Smooth muscle cell (in vitro differentiated cells): Measurements from ENCODE around the gene EFEMP2. TPM values are rescaled to one million over a fixed set of nuclear protein-coding genes. Genes with fewer than 3 reads are reported as not detected.
A peak's percentile ranks its signal among the peaks of the same experiment; 100 is the strongest.

Experiments
- DNase-seq: peaks from one replicate; lab custom pipeline; 2025; ENCODE audit not compliant: unreplicated experiment; lab: John Stamatoyannopoulos, UW
- H2AFZ ChIP-seq: fragments of 200-600 bp; sonication (generic); 2 replicates; pipeline ENCODE4 v1.6.0; 2016; ENCODE audit warnings: antibody characterized with exemption, low read depth, mild to moderate bottlenecking
- H3F3A ChIP-seq: fragments of 200-600 bp; sonication (generic); 2 replicates; pipeline ENCODE4 v1.6.0; 2017; ENCODE audit warnings: antibody characterized with exemption, low read depth
- H3K27ac ChIP-seq: fragments of 200-600 bp; sonication (generic); 2 replicates; pipeline ENCODE4 v1.5.1; 2016; ENCODE audit warnings: low read depth, mild to moderate bottlenecking
- H3K27me3 ChIP-seq: fragments of 200-600 bp; sonication (generic); 2 replicates; pipeline ENCODE4 v1.6.1; 2016; ENCODE audit warnings: low read depth, mild to moderate bottlenecking
- H3K36me3 ChIP-seq: fragments of 200-600 bp; sonication (generic); 2 replicates; pipeline ENCODE4 v1.5.1; 2016; ENCODE audit warnings: low read depth
- H3K4me1 ChIP-seq: fragments of 200-600 bp; sonication (generic); 2 replicates; pipeline ENCODE4 v1.5.1; 2016; ENCODE audit warnings: low read depth
- H3K4me2 ChIP-seq: fragments of 200-600 bp; sonication (generic); 2 replicates; pipeline ENCODE4 v1.6.0; 2016; ENCODE audit warnings: mild to moderate bottlenecking
- H3K4me3 ChIP-seq: fragments of 200-600 bp; sonication (generic); 2 replicates; pipeline ENCODE4 v1.5.1; 2016; ENCODE audit warnings: mild to moderate bottlenecking
- H3K79me2 ChIP-seq: fragments of 200-600 bp; sonication (generic); 2 replicates; pipeline ENCODE4 v1.6.0; 2016; ENCODE audit warnings: low read depth, mild to moderate bottlenecking
- H3K9ac ChIP-seq: fragments of 200-600 bp; sonication (generic); 2 replicates; pipeline ENCODE4 v1.6.0; 2016; ENCODE audit warnings: low read depth
- H3K9me3 ChIP-seq: fragments of 200-600 bp; sonication (generic); replicated peaks from 2 replicates; pipeline ENCODE4 v1.5.1; 2016; ENCODE audit warnings: low read depth
- H4K20me1 ChIP-seq: fragments of 200-600 bp; sonication (generic); 2 replicates; pipeline ENCODE4 v1.6.0; 2016; ENCODE audit warnings: low read depth
- CTCF ChIP-seq: fragments of 200-600 bp; sonication (generic); IDR thresholded peaks from 2 replicates; pipeline ENCODE4 v1.5.1; 2017; ENCODE audit warnings: borderline replicate concordance, mild to moderate bottlenecking, antibody characterized with exemption; ENCODE audit not compliant: insufficient read depth, poor library complexity, severe bottlenecking
- WGBS: methylation state at CpG from one replicate; pipeline ENCODE4 v1.1.7; 2016; ENCODE audit warnings: low lambda C conversion rate; 5-methylcytosine and 5-hydroxymethylcytosine counted together
- polyA plus RNA-seq: library from polyadenylated mRNA; unstranded; fragments of >200 nt; fragmentation: Nextera tagmentation; extraction: Ambion mirVana; gene quantifications from 2 replicates; pipeline ENCODE4 v1.2.1, GENCODE V29; 2016
- total RNA-seq: library from RNA; depleted of rRNA; stranded (reverse); fragments of >200 nt; gene quantifications from 2 replicates; pipeline ENCODE4 v1.2.3, GENCODE V29; 2014

Gene EFEMP2
- total and polyA plus RNA-seq, 2 experiments from 2014 or later = 99.7 to 362 TPM

- Histone ChIP-seq H3K79me2 (peaks cover 9% of the 10 kb centered on the region), H4K20me1 (peaks cover 5% of the 10 kb centered on the region), H3K27me3 (no peaks in the 10 kb centered on the region), H3K4me3 (no peak overlapping the region), H2AFZ (no peak overlapping the region), H3K4me2 (peak overlapping the region; percentile 62), H3K36me3 (no peaks in the 10 kb centered on the region), H3K9ac (peak overlapping the region; percentile 56), H3F3A (peaks cover 26% of the 10 kb centered on the region), H3K4me1 (peaks cover 25% of the 10 kb centered on the region), H3K9me3 (no peaks in the 10 kb centered on the region), H3K27ac (peak overlapping the region; percentile 82)
- DNase-seq = no peak
- WGBS = 80% methylated on average over 8 of the region's 8 CpGs
- TF ChIP-seq CTCF = no peak
Observed at GRCh38 chr11:65903715-65904114, 31.1 kb upstream of the EFEMP2 start.

- TF ChIP-seq CTCF = no peak
- 3% methylated on average over 5 of the region's 5 CpGs for WGBS
- peak; percentile 33 for DNase-seq
- Histone ChIP-seq H3K4me1 (peaks cover 25% of the 10 kb centered on the region), H3F3A (peaks cover 26% of the 10 kb centered on the region), H4K20me1 (peaks cover 11% of the 10 kb centered on the region), H3K36me3 (no peaks in the 10 kb centered on the region), H3K9me3 (no peaks in the 10 kb centered on the region), H3K9ac (peak overlapping the region; percentile 72), H3K79me2 (peaks cover 15% of the 10 kb centered on the region), H3K4me2 (peak overlapping the region; percentile 62), H2AFZ (no peak overlapping the region), H3K27me3 (no peaks in the 10 kb centered on the region), H3K27ac (peak overlapping the region; percentile 82), H3K4me3 (no peak overlapping the region)
Observed at GRCh38 chr11:65903068-65903481, 30.5 kb upstream of the EFEMP2 start.

DNA sequence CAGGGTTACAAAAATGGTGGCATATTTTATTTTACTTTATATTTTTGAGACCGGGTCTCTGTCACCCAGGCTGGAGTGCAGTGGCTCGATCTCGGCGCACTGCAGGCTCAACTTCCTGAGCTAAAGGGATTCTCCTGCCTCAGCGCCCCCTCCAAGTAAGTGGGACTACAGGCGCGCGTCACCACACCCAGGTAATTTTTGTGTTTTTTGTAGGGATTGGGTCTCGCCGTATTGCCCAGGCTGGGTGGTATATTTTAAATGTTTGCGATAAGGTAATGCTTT is 28.2 kb upstream of the EFEMP2 start:
- Histone ChIP-seq H3K4me1 (peaks cover 25% of the 10 kb centered on the region), H3K27ac (peak overlapping the region; percentile 82), H3K4me2 (peak overlapping the region; percentile 99), H3K9ac (peak overlapping the region; percentile 99), H3K9me3 (no peaks in the 10 kb centered on the region), H2AFZ (no peak overlapping the region), H3F3A (peaks cover 26% of the 10 kb centered on the region), H3K4me3 (peak overlapping the region; percentile 89), H3K79me2 (peaks cover 36% of the 10 kb centered on the region), H3K36me3 (no peaks in the 10 kb centered on the region), H3K27me3 (no peaks in the 10 kb centered on the region), H4K20me1 (peaks cover 30% of the 10 kb centered on the region)
- DNase-seq = no peak
- TF ChIP-seq CTCF = no peak
- 80% methylated on average over 11 of the region's 11 CpGs for WGBS

DNA sequence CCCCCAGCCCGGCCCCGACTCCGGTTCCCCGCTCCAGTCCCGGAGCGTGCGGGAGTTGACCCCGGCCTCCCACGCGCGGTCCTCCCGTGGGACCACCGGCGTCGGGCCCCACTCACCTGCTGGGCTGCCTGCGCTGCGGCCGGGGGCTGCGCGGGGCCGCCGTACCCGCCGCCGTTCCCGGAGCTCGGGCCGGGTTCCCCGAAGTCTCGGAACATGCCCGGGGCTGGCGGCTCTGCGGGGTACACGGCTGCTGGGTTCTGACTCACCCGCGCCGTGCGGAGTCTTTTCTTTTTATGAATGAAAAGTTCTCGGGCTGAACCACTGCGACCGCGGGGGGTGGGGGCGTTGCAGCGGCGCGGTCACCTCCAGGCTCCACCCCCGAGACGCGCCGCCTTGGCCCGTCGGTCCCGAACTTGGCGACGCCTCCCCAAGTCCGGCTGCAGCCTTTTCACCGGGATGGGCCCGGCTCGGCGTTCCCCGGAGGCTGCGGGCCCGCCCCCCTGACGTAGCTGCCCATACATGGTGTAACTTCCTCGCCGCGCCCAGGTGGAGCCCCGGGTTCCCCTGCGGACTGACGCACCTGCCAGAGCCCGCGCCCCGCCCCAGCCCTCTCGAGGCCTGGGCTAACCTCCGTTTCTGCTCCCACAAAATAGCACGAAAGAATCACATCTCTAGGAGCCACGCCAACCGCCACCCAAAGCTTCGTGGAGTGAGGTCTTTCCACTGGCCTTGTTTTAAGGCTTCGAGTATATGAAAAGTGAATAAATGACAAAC is 27.7 kb upstream of the EFEMP2 start, which contains the start of gene FOSL1:
TSS of gene FOSL1 (minus strand) at position 264 of the 774 bp plus-strand sequence. CDS start at position 215, 49 bp downstream.
- H3K9ac ChIP-seq = peak within 1 kb of the TSS; percentile 99
- DNase-seq = peak; percentile 74
- H3K27me3 ChIP-seq = no peaks in the 10 kb centered on the region
- H4K20me1 ChIP-seq = peaks cover 35% of the 10 kb centered on the region
- H2AFZ ChIP-seq = no peak within 1 kb of the TSS
- peak within 1 kb of the TSS; percentile 89 for H3K4me3 ChIP-seq
- no peaks in the 10 kb centered on the region for H3K36me3 ChIP-seq
- H3K9me3 ChIP-seq = no peaks in the 10 kb centered on the region
- H3K79me2 ChIP-seq = peaks cover 41% of the 10 kb centered on the region
- 5% methylated on average over 50 of the region's 80 CpGs for WGBS
- H3K27ac ChIP-seq = peak within 1 kb of the TSS; percentile 82
- peaks cover 25% of the 10 kb centered on the region for H3K4me1 ChIP-seq
- peaks cover 26% of the 10 kb centered on the region for H3F3A ChIP-seq
- TF ChIP-seq CTCF = no peak
- peak within 1 kb of the TSS; percentile 99 for H3K4me2 ChIP-seq
